Endothelial cell of umbilical vein (primary cell): ENCODE measurements around the gene GOLGA8J. TPM values are rescaled to one million over a fixed set of nuclear protein-coding genes. Genes with fewer than 3 reads are reported as not detected.

Experiments used
- BruUV-seq: library from RNA; stranded (reverse); fragments of 400-500 nt; replicated peaks from 2 replicates; lab custom pipeline; 2021; lab: Mats Ljungman, UMichigan
- CTCF ChIA-PET: fragments of 300-600, 350-600 bp; sonication (Branson Sonifier 250); formaldehyde crosslinking; loops from one replicate; lab custom pipeline; 2021; ENCODE audit warnings: antibody characterized with exemption, inconsistent platforms; lab: Charles Lee
- POLR2A ChIA-PET: fragments of 300-600, 350-600 bp; sonication (Branson Sonifier 250); formaldehyde crosslinking; loops from one replicate; lab custom pipeline; 2021; ENCODE audit warnings: antibody characterized with exemption, inconsistent platforms; lab: Charles Lee
- DNase-seq: peaks from one replicate; pipeline ENCODE4 v3.0.0-alpha.2; 2011; ENCODE audit warnings: low read depth, low spot score
- FAIRE-seq: peaks from 2 replicates; lab custom pipeline; 2011; peaks lifted over from hg19 to GRCh38; lab: Jason Lieb, UNC
- H2AFZ ChIP-seq: 2 replicates; pipeline ENCODE4 v1.6.0; 2012; ENCODE audit warnings: low read depth, low read length, control low read depth, inconsistent platforms
- H3K27ac ChIP-seq: 2 replicates; pipeline ENCODE4 v1.5.1; 2011; ENCODE audit warnings: low read depth, mild to moderate bottlenecking, control low read depth, low read length, moderate library complexity; ENCODE audit not compliant: insufficient read depth
- H3K27me3 ChIP-seq, 2 experiments: 2 replicates each; pipeline versions ENCODE4 v1.6.0 to v1.6.1; 2011; ENCODE audit warnings: low read length in 2 of 2, mixed read lengths in 1 of 2; ENCODE audit not compliant: control insufficient read depth in 2 of 2, insufficient read depth in 2 of 2
- H3K36me3 ChIP-seq, 2 experiments: 2 replicates in 1 of 2; 3 replicates in 1 of 2; pipeline ENCODE4 v1.5.1; 2011; ENCODE audit warnings: low read length in 2 of 2, mild to moderate bottlenecking in 1 of 2, moderate library complexity in 1 of 2; ENCODE audit not compliant: control insufficient read depth in 2 of 2, insufficient read depth in 2 of 2; ENCODE audit errors: extremely low read depth in 1 of 2
- H3K4me1 ChIP-seq: 3 replicates; pipeline ENCODE4 v1.5.1; 2011; ENCODE audit warnings: mild to moderate bottlenecking, low read length; ENCODE audit not compliant: control insufficient read depth, insufficient read depth; ENCODE audit errors: extremely low read depth
- H3K4me2 ChIP-seq: 2 replicates; pipeline ENCODE4 v1.6.1; 2011; ENCODE audit warnings: low read length, control low read depth, mixed read lengths; ENCODE audit not compliant: insufficient read depth
- H3K4me3 ChIP-seq, 3 experiments: fragments of 200-600 bp in 1 of 3; sonication (generic), shearing (Covaris generic) in 1 of 3; replicated peaks in 1 of 3; 2 replicates each; pipeline ENCODE4 v1.5.1; 2011 to 2016; ENCODE audit warnings: control low read depth in 3 of 3, low read length in 3 of 3, mild to moderate bottlenecking in 2 of 3, inconsistent platforms in 1 of 3, low read depth in 1 of 3, moderate library complexity in 1 of 3; ENCODE audit not compliant: insufficient read depth in 1 of 3
- H3K79me2 ChIP-seq: 2 replicates; pipeline ENCODE4 v1.6.0; 2012; ENCODE audit warnings: low read length, inconsistent platforms; ENCODE audit not compliant: control insufficient read depth, insufficient read depth
- H3K9ac ChIP-seq: replicated peaks from 2 replicates; pipeline ENCODE3; 2011; ENCODE audit warnings: low read length, control low read depth; ENCODE audit not compliant: insufficient read depth; ENCODE audit errors: extremely low read depth
- H3K9me1 ChIP-seq: replicated peaks from 3 replicates; pipeline ENCODE4 v1.6.0; 2011; ENCODE audit warnings: mild to moderate bottlenecking, low read length; ENCODE audit not compliant: control insufficient read depth, insufficient read depth; ENCODE audit errors: extremely low read depth
- H3K9me3 ChIP-seq: replicated peaks from 2 replicates; pipeline ENCODE4 v1.5.1; 2012; ENCODE audit warnings: low read length, inconsistent platforms; ENCODE audit not compliant: control insufficient read depth, insufficient read depth
- H4K20me1 ChIP-seq: replicated peaks from 2 replicates; pipeline ENCODE3; 2011; ENCODE audit warnings: mild to moderate bottlenecking, low read length; ENCODE audit not compliant: control insufficient read depth, insufficient read depth; ENCODE audit errors: extremely low read depth
- EZH2 ChIP-seq: IDR thresholded peaks from 2 replicates; pipeline ENCODE4 v1.6.1; 2012; ENCODE audit warnings: borderline replicate concordance, low read depth, mild to moderate bottlenecking, moderate library complexity, low read length, inconsistent platforms; ENCODE audit not compliant: severe bottlenecking
- FOS ChIP-seq: IDR thresholded peaks from 2 replicates; pipeline ENCODE4 v1.6.1; 2011; ENCODE audit warnings: mild to moderate bottlenecking, low read length, moderate library complexity, borderline replicate concordance; ENCODE audit not compliant: insufficient read depth
- GATA2 ChIP-seq: IDR thresholded peaks from 2 replicates; pipeline ENCODE4 v1.7.0; 2011; ENCODE audit warnings: low read depth, mild to moderate bottlenecking, moderate library complexity, mixed read lengths, low read length; ENCODE audit not compliant: insufficient read length, insufficient read depth
- JUN ChIP-seq: IDR thresholded peaks from 2 replicates; pipeline ENCODE4 v1.6.1; 2011; ENCODE audit warnings: borderline replicate concordance, low read depth; ENCODE audit not compliant: insufficient read length, insufficient read depth
- MAX ChIP-seq: IDR thresholded peaks from 2 replicates; pipeline ENCODE4 v1.6.1; 2011; ENCODE audit not compliant: insufficient read depth, insufficient read length
- MYC ChIP-seq: IDR thresholded peaks from one replicate; pipeline ENCODE4 v1.6.1; 2011; ENCODE audit warnings: mild to moderate bottlenecking, low read depth, low read length
- POLR2A ChIP-seq: IDR thresholded peaks from 2 replicates; pipeline ENCODE4 v1.6.1; 2012; ENCODE audit warnings: low read depth, mild to moderate bottlenecking, control low read depth, low read length
- POLR2AphosphoS5 ChIP-seq: IDR thresholded peaks from 2 replicates; pipeline ENCODE4 v1.6.1; 2012; ENCODE audit warnings: low read depth, mild to moderate bottlenecking, control low read depth, low read length, moderate library complexity; ENCODE audit not compliant: insufficient read depth
- dilution Hi-C: fragments of 300-500 bp; cut with MboI; formaldehyde crosslinking; loops from one replicate; pipeline ENCODE4 v1.15.0; 2019; ENCODE audit warnings: low sequenced_read_pairs; ENCODE audit not compliant: extremely low pct_ligation_motif_present
- intact Hi-C: fragments of 100-400 bp; cut with micrococcal nuclease; formaldehyde crosslinking; loops from one replicate; pipeline ENCODE4 v1.10.0; 2022
- polyA plus RNA-seq, 4 experiments: library from polyadenylated mRNA; depleted of rRNA in 3 of 4; stranded (reverse) in 3 of 4; unstranded in 1 of 4; fragments of >200 nt; gene quantifications; 2 replicates each; pipeline versions ENCODE4 v1.2.1 to v1.2.3, GENCODE V29; 2011 to 2012; ENCODE audit warnings: missing spikeins in 1 of 4
- total RNA-seq: library from RNA; stranded (reverse); gene quantifications from 2 replicates; pipeline ENCODE4 v1.2.3, GENCODE V29; 2021
- TF ChIP-seq, protein P1 (sequence below), 2 donors: IDR thresholded peaks; 1 replicate in 1 of 2; 2 replicates in 1 of 2; pipeline ENCODE4 v1.5.1; 2011; ENCODE audit warnings: low read length in 2 of 2, mild to moderate bottlenecking in 2 of 2, moderate library complexity in 2 of 2, control low read depth in 1 of 2, inconsistent platforms in 1 of 2, low read depth in 1 of 2; ENCODE audit not compliant: insufficient read depth in 1 of 2; ENCODE audit errors: extremely low read depth in 1 of 2

The GOLGA8J gene
- total and polyA plus RNA-seq, 2 donors (not counting 3 experiments of a cell fraction or from before 2014, with no cell fraction given), result not detected

DNA sequence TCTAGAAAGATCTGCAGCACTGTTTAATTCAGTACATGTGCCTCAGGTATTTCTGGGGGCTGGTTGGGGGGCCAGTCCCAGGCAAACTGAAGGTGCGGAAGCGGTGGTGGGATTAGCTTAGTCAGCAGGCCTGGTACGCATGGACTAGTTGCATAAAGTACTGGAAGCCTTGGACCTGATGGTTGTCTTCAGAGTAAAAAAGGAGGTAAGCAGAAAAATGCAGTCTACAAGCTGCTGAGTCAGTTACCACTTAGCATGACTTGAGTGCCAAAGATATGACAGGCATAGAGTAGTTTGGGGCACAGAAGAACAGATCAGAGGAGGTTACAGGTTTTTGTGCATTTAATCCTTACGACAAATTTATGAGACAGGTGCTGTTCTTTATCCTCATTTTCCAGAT, 19.9 kb upstream of the GOLGA8J start:
- ChIA-PET CTCF (no interaction called here), POLR2A (no interaction called here)
- intact Hi-C loops, result no loop called here
- no peak overlapping the region for H2AFZ ChIP-seq
- DNase-seq, result no peak
- no TSS peak for BruUV-seq
- H3K9me3 ChIP-seq, result no peaks in the 10 kb centered on the region
- dilution Hi-C loops, result no loop called here
- H3K9me1 ChIP-seq, result no peaks in the 10 kb centered on the region
- FAIRE-seq, result no peak
- no peaks in the 10 kb centered on the region for H3K27me3 ChIP-seq
- H3K79me2 ChIP-seq, result no peaks in the 10 kb centered on the region
- H3K4me1 ChIP-seq, result no peaks in the 10 kb centered on the region
- no peak overlapping the region for H3K4me3 ChIP-seq
- no peaks in the 10 kb centered on the region for H4K20me1 ChIP-seq
- H3K36me3 ChIP-seq, result no peaks in the 10 kb centered on the region
- H3K4me2 ChIP-seq, result no peak overlapping the region
- H3K9ac ChIP-seq, result no peak overlapping the region
- no peak for TF ChIP-seq MAX
- TF ChIP-seq, protein P1, sequence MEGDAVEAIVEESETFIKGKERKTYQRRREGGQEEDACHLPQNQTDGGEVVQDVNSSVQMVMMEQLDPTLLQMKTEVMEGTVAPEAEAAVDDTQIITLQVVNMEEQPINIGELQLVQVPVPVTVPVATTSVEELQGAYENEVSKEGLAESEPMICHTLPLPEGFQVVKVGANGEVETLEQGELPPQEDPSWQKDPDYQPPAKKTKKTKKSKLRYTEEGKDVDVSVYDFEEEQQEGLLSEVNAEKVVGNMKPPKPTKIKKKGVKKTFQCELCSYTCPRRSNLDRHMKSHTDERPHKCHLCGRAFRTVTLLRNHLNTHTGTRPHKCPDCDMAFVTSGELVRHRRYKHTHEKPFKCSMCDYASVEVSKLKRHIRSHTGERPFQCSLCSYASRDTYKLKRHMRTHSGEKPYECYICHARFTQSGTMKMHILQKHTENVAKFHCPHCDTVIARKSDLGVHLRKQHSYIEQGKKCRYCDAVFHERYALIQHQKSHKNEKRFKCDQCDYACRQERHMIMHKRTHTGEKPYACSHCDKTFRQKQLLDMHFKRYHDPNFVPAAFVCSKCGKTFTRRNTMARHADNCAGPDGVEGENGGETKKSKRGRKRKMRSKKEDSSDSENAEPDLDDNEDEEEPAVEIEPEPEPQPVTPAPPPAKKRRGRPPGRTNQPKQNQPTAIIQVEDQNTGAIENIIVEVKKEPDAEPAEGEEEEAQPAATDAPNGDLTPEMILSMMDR (IDR thresholded peaks at IDR 0.05; ENCODE audit: extremely low read depth in 1 of 2, insufficient read depth in 1 of 2, low read depth in 1 of 2, low read length in 2 of 2), result no peak
- H3K27ac ChIP-seq, result no peak overlapping the region

DNA sequence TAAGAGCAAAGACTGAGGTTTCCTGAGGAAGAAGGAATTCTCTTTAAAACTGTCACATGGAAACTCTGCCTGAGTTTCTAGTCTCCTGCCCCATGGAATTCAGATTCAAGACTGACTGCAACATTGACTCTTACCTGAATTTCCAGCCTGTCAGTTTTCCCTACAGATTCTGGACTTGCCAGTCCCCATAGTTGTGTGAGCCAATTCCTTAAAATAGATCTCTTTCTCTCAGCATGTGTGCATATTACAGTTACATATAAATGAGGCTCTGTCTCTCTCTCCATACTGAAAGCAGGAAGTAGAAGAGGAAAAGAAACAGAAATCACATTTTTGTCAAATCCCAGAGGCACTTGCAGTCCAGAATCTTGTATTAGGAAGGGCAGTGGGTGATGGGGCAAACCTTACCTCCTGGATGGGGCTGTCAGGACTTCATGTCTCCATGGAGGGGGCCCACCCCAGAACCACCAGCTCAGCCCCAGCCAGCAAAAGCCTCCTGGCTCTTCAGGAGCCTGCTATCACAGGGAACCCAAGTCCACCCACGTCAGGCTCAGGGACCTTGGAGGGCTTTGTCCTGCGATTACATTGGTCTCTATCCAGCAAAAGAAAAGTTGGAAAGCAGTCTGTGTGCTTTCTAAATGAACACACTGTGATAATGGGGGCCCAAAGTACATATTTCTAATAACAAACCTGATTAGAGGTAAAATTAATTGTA, 18.8 kb upstream of the GOLGA8J start:
- ChIA-PET POLR2A (no interaction called here), CTCF (no interaction called here)
- Histone ChIP-seq H3K36me3 (no peaks in the 10 kb centered on the region), H3K27me3 (no peaks in the 10 kb centered on the region), H3K79me2 (no peaks in the 10 kb centered on the region), H3K9ac (no peak overlapping the region), H3K9me1 (no peaks in the 10 kb centered on the region), H3K9me3 (no peaks in the 10 kb centered on the region), H3K27ac (no peak overlapping the region), H3K4me1 (no peaks in the 10 kb centered on the region), H2AFZ (no peak overlapping the region), H4K20me1 (no peaks in the 10 kb centered on the region), H3K4me3 (no peak overlapping the region), H3K4me2 (no peak overlapping the region)
- dilution Hi-C loops, result no loop called here
- TF ChIP-seq MAX (no peak), POLR2AphosphoS5 (no peak), MYC (no peak), POLR2A (no peak), FOS (no peak), GATA2 (no peak), JUN (no peak), EZH2 (no peak)
- TF ChIP-seq, protein P1 (IDR thresholded peaks at IDR 0.05; ENCODE audit: extremely low read depth in 1 of 2, insufficient read depth in 1 of 2, low read depth in 1 of 2, low read length in 2 of 2), result no peak
- no TSS peak for BruUV-seq
- DNase-seq (no peak), FAIRE-seq (no peak)
- intact Hi-C loops, result no loop called here
